ENCODE data around the gene SRXN1. TPM values are rescaled to one million over a fixed set of nuclear protein-coding genes. Genes with fewer than 3 reads are reported as not detected.

SRXN1 gene
- total and polyA plus RNA-seq, 8 donors: 6.4 to 40.1 (median 23.5) TPM

DNA sequence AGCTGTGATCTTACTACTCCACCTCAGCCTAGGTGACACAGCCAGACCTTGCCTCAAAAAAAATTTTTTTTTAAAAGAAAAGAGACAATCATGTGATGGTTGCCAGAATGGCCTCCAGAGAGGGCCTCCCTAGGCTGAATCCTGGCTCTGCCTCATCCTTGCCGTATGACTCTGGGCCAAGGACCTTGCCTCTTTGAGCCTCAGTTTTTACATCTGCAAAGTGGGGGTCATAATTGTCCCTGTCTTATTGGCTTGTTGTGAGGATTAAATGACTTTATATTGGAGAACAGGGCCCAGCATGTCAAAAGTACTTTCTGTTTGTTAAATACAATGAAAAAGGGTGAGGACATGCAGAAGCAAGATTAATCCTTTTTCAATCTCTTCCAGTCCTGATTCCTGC lies 14.4 kb downstream of the SRXN1 start:
- H3K36me3 ChIP-seq: no peaks in the 10 kb centered on the region
- peaks cover 0 to 51% (median 19%) of the 10 kb centered on the region in 3 donors for H3K27me3 ChIP-seq
- TF ChIP-seq POLR2AphosphoS5 (IDR thresholded peaks at IDR 0.05): no peak
- TF ChIP-seq EP300 (IDR thresholded peaks at IDR 0.05): no peak
- no peak for TF ChIP-seq POLR2A (IDR thresholded peaks at IDR 0.05)
- TF ChIP-seq, protein P1, sequence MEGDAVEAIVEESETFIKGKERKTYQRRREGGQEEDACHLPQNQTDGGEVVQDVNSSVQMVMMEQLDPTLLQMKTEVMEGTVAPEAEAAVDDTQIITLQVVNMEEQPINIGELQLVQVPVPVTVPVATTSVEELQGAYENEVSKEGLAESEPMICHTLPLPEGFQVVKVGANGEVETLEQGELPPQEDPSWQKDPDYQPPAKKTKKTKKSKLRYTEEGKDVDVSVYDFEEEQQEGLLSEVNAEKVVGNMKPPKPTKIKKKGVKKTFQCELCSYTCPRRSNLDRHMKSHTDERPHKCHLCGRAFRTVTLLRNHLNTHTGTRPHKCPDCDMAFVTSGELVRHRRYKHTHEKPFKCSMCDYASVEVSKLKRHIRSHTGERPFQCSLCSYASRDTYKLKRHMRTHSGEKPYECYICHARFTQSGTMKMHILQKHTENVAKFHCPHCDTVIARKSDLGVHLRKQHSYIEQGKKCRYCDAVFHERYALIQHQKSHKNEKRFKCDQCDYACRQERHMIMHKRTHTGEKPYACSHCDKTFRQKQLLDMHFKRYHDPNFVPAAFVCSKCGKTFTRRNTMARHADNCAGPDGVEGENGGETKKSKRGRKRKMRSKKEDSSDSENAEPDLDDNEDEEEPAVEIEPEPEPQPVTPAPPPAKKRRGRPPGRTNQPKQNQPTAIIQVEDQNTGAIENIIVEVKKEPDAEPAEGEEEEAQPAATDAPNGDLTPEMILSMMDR (IDR thresholded peaks at IDR 0.05): no peak
- H3K9me3 ChIP-seq: no peaks in the 10 kb centered on the region
- H3K27ac ChIP-seq: no peak overlapping the region
- intact Hi-C loops (cut with DNase I; ENCODE audit: low total_unique reads): no loop called here
- H3K4me3 ChIP-seq: no peak overlapping the region
- peaks cover 0 to 8% (median 5%) of the 10 kb centered on the region in 4 donors for H3K4me1 ChIP-seq
- 74 to 89% (median 75%) methylated on average over 1 of the region's 1 CpG for WGBS, 5 donors
- DNase-seq: no peak

DNA sequence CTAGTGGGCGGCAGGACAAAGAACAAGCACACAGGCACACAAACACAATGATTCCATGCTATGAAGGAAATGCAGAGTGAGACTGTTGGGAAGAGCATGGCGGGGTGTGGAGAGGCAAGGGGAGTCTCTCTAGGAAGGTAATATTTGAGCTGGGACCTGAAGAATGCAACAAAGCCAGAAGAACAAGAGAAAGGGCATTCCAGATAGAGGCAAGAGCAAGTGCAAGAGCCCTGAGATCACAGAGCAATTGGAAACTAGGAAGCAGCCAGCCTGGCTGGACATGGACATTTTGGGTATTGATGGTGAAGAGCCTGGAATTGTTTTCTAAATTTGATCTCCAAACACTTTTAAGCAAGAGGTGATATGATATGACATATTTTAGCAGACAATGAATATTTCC lies 15.4 kb downstream of the SRXN1 start:
- intact Hi-C loops (cut with DNase I; ENCODE audit: low total_unique reads): no loop called here
- WGBS, 5 donors: 60 to 78% (median 66%) methylated on average over 2 of the region's 2 CpGs
- TF ChIP-seq, protein P1 (IDR thresholded peaks at IDR 0.05): no peak
- no peak for TF ChIP-seq POLR2AphosphoS5 (IDR thresholded peaks at IDR 0.05)
- no peak for TF ChIP-seq EP300 (IDR thresholded peaks at IDR 0.05)
- no peak for TF ChIP-seq POLR2A (IDR thresholded peaks at IDR 0.05)

GRCh38 chr20:635893-636338 lies 17.1 kb downstream of the SRXN1 start:
- intact Hi-C loops (cut with DNase I; ENCODE audit: low total_unique reads): no loop called here
- H3K36me3 ChIP-seq: no peaks in the 10 kb centered on the region
- no peaks in the 10 kb centered on the region for H3K4me1 ChIP-seq
- no peaks in the 10 kb centered on the region for H3K9me3 ChIP-seq
- no peak for TF ChIP-seq EP300 (IDR thresholded peaks at IDR 0.05)
- TF ChIP-seq POLR2AphosphoS5 (IDR thresholded peaks at IDR 0.05): no peak
- TF ChIP-seq, protein P1 (IDR thresholded peaks at IDR 0.05): no peak
- no peak for TF ChIP-seq POLR2A (IDR thresholded peaks at IDR 0.05)
- H3K27me3 ChIP-seq: peaks cover 0 to 39% (median 10%) of the 10 kb centered on the region in 3 donors
- DNase-seq: no peak
- 45 to 56% (median 52%) methylated on average over 7 of the region's 7 CpGs for WGBS, 5 donors
- H3K4me3 ChIP-seq: no peak overlapping the region
- H3K27ac ChIP-seq: no peak overlapping the region

More for the DNA sequence above, 15.4 kb downstream of the SRXN1 start:
- Histone ChIP-seq H3K27ac (no peak overlapping the region), H3K36me3 (no peaks in the 10 kb centered on the region), H3K4me1 (peaks cover 0 to 4% (median 3%) of the 10 kb centered on the region in 4 donors), H3K9me3 (no peaks in the 10 kb centered on the region), H3K4me3 (no peak overlapping the region), H3K27me3 (peaks cover 0 to 47% (median 14%) of the 10 kb centered on the region in 3 donors)
- DNase-seq: no peak

- Histone ChIP-seq H3K4me1 (no peaks in the 10 kb centered on the region), H3K4me3 (no peak overlapping the region), H3K9me3 (no peaks in the 10 kb centered on the region), H3K36me3 (no peaks in the 10 kb centered on the region), H3K27me3 (peaks cover 0 to 33% (median 10%) of the 10 kb centered on the region in 3 donors), H3K27ac (no peak overlapping the region)
- TF ChIP-seq EP300 (IDR thresholded peaks at IDR 0.05) (no peak), POLR2AphosphoS5 (IDR thresholded peaks at IDR 0.05) (no peak), POLR2A (IDR thresholded peaks at IDR 0.05) (no peak)
- TF ChIP-seq, protein P1 (IDR thresholded peaks at IDR 0.05): no peak
- WGBS, 5 donors: 57 to 70% (median 66%) methylated on average over 7 to 9 of the region's 9 CpGs
- intact Hi-C loops (cut with DNase I; ENCODE audit: low total_unique reads): no loop called here
- no peak for DNase-seq
These were observed 17.7 kb downstream of the SRXN1 start for GRCh38 chr20:635028-635892.
